H1 (cell line): ENCODE data around the gene TBC1D9B. TPM values are rescaled to one million over a fixed set of nuclear protein-coding genes. Genes with fewer than 3 reads are reported as not detected.

ENCODE experiments used
- CTCF ChIA-PET: fragments of 300-600 bp; sonication (Branson Sonifier 250); formaldehyde crosslinking; loops from one replicate; lab custom pipeline; 2021; ENCODE audit not compliant: partially characterized antibody; lab: Charles Lee
- POLR2A ChIA-PET: fragments of 300-600 bp; sonication (Branson Sonifier 250); formaldehyde crosslinking; loops from one replicate; lab custom pipeline; 2021; ENCODE audit warnings: inconsistent platforms; ENCODE audit not compliant: partially characterized antibody; lab: Charles Lee
- DNase-seq, 2 experiments: peaks; one replicate each; pipeline versions ENCODE4 v3.0.0 to v3.0.0-alpha.2; 2010 to 2022; ENCODE audit warnings: low spot score in 2 of 2, low read depth in 1 of 2, mixed read lengths in 1 of 2
- FAIRE-seq: peaks from 2 replicates; lab custom pipeline; 2011; peaks lifted over from hg19 to GRCh38; lab: Jason Lieb, UNC
- H2AFZ ChIP-seq: 2 replicates; pipeline ENCODE4 v1.8.1; 2012; ENCODE audit warnings: low read length, inconsistent platforms
- H2AK5ac ChIP-seq: 2 replicates; pipeline ENCODE4 v1.6.1; 2013; ENCODE audit warnings: low read depth, low read length
- H2BK120ac ChIP-seq: replicated peaks from 2 replicates; pipeline ENCODE3; 2013; ENCODE audit warnings: low read depth, low read length, inconsistent platforms
- H2BK12ac ChIP-seq: 2 replicates; pipeline ENCODE4 v1.6.1; 2013; ENCODE audit warnings: low read depth, low read length
- H2BK15ac ChIP-seq: 2 replicates; pipeline ENCODE4 v1.6.1; 2013; ENCODE audit warnings: low read length
- H2BK20ac ChIP-seq: 2 replicates; pipeline ENCODE4 v1.6.1; 2013; ENCODE audit warnings: low read length
- H2BK5ac ChIP-seq: 2 replicates; pipeline ENCODE4 v1.6.1; 2013; ENCODE audit warnings: low read depth, low read length
- H3K14ac ChIP-seq: 2 replicates; pipeline ENCODE4 v1.6.1; 2013; ENCODE audit warnings: inconsistent platforms; ENCODE audit not compliant: insufficient read length
- H3K18ac ChIP-seq: 2 replicates; pipeline ENCODE4 v1.6.1; 2013; ENCODE audit warnings: low read length; ENCODE audit errors: extremely low read depth
- H3K23ac ChIP-seq: 2 replicates; pipeline ENCODE4 v1.6.1; 2013; ENCODE audit warnings: inconsistent platforms; ENCODE audit not compliant: insufficient read length
- H3K23me2 ChIP-seq: 2 replicates; pipeline ENCODE4 v1.6.1; 2013; ENCODE audit warnings: low read depth, low read length
- H3K27ac ChIP-seq: 2 replicates; pipeline ENCODE4 v1.6.1; 2011; ENCODE audit warnings: low read depth, low read length, inconsistent platforms
- H3K27me3 ChIP-seq, 4 experiments: replicated peaks in 1 of 4; 1 replicate in 1 of 4; 2 replicates in 3 of 4; pipeline versions ENCODE4 v1.6.1 to v1.8.1; 2011 to 2013; ENCODE audit warnings: low read length in 3 of 4, mild to moderate bottlenecking in 3 of 4, inconsistent platforms in 2 of 4, mixed read lengths in 2 of 4, moderate library complexity in 1 of 4; ENCODE audit not compliant: control insufficient read depth in 3 of 4, insufficient read depth in 3 of 4; ENCODE audit errors: extremely low read depth in 1 of 4
- H3K36me3 ChIP-seq, 4 experiments: 2 replicates each; pipeline versions ENCODE4 v1.6.1 to v1.8.1; 2011 to 2013; ENCODE audit warnings: mild to moderate bottlenecking in 4 of 4, low read length in 3 of 4, moderate library complexity in 2 of 4, control low read depth in 1 of 4, inconsistent platforms in 1 of 4; ENCODE audit not compliant: insufficient read depth in 4 of 4, control insufficient read depth in 2 of 4
- H3K4ac ChIP-seq: replicated peaks from 2 replicates; pipeline ENCODE3; 2013; ENCODE audit warnings: low read length, low read depth, mixed read lengths, inconsistent platforms; ENCODE audit not compliant: insufficient read length
- H3K4me1 ChIP-seq, 4 experiments: replicated peaks in 1 of 4; 1 replicate in 1 of 4; 2 replicates in 3 of 4; pipeline versions ENCODE4 v1.6.1 to v1.8.1; 2011 to 2013; ENCODE audit warnings: low read length in 3 of 4, inconsistent platforms in 2 of 4, mixed read lengths in 1 of 4; ENCODE audit not compliant: insufficient read depth in 4 of 4, control insufficient read depth in 3 of 4
- H3K4me2 ChIP-seq, 2 experiments: 2 replicates each; pipeline versions ENCODE4 v1.6.1 to v1.8.1; 2011 to 2013; ENCODE audit warnings: low read depth in 2 of 2, low read length in 2 of 2, control low read depth in 1 of 2, inconsistent platforms in 1 of 2, mild to moderate bottlenecking in 1 of 2; ENCODE audit not compliant: insufficient read depth in 1 of 2
- H3K4me3 ChIP-seq, 4 experiments: fragments of 200-600, 300-600 bp in 1 of 4; sonication (generic), shearing (Covaris generic), sonication (Bioruptor Twin) in 1 of 4; 2 replicates each; pipeline versions ENCODE4 v1.5.1 to v1.8.1; 2011 to 2016; ENCODE audit warnings: low read length in 4 of 4, low read depth in 3 of 4, control low read depth in 2 of 4, inconsistent platforms in 2 of 4, mild to moderate bottlenecking in 2 of 4, mixed read lengths in 1 of 4, moderate library complexity in 1 of 4; ENCODE audit not compliant: insufficient read depth in 2 of 4; ENCODE audit errors: extremely low read depth in 1 of 4
- H3K56ac ChIP-seq: replicated peaks from 2 replicates; pipeline ENCODE3; 2013; ENCODE audit warnings: low read depth, mild to moderate bottlenecking, mixed read lengths, low read length, inconsistent platforms; ENCODE audit not compliant: insufficient read length
- H3K79me1 ChIP-seq: 2 replicates; pipeline ENCODE4 v1.6.1; 2013; ENCODE audit warnings: low read depth, low read length, control low read depth
- H3K79me2 ChIP-seq, 2 experiments: 2 replicates each; pipeline versions ENCODE4 v1.6.1 to v1.8.1; 2012 to 2013; ENCODE audit warnings: low read length in 2 of 2, mild to moderate bottlenecking in 2 of 2, inconsistent platforms in 1 of 2; ENCODE audit not compliant: insufficient read depth in 2 of 2, control insufficient read depth in 1 of 2
- H3K9ac ChIP-seq, 4 experiments: replicated peaks in 1 of 4; 1 replicate in 1 of 4; 2 replicates in 3 of 4; pipeline versions ENCODE4 v1.6.1 to v1.8.1; 2011 to 2013; ENCODE audit warnings: low read depth in 3 of 4, low read length in 3 of 4, control low read depth in 2 of 4, mild to moderate bottlenecking in 2 of 4, moderate library complexity in 2 of 4, inconsistent platforms in 1 of 4; ENCODE audit errors: extremely low read depth in 1 of 4
- H3K9me3 ChIP-seq, 2 experiments: 2 replicates each; pipeline versions ENCODE4 v1.6.1 to v1.8.1; 2012 to 2013; ENCODE audit warnings: mild to moderate bottlenecking in 2 of 2, moderate library complexity in 2 of 2, control low read depth in 1 of 2, inconsistent platforms in 1 of 2, low read depth in 1 of 2, low read length in 1 of 2, mixed read lengths in 1 of 2; ENCODE audit not compliant: insufficient read depth in 2 of 2
- H4K20me1 ChIP-seq, 2 experiments: replicated peaks in 1 of 2; 2 replicates each; pipeline versions ENCODE3 to v1.8.1; 2011 to 2013; ENCODE audit warnings: inconsistent platforms in 2 of 2, low read length in 2 of 2, mild to moderate bottlenecking in 1 of 2; ENCODE audit not compliant: insufficient read depth in 2 of 2, control insufficient read depth in 1 of 2
- H4K5ac ChIP-seq: 2 replicates; pipeline ENCODE4 v1.6.1; 2013; ENCODE audit warnings: low read length, low read depth, mixed read lengths, inconsistent platforms; ENCODE audit not compliant: insufficient read length
- H4K8ac ChIP-seq: 2 replicates; pipeline ENCODE4 v1.8.0; 2013; ENCODE audit warnings: mild to moderate bottlenecking, moderate library complexity, low read length, inconsistent platforms; ENCODE audit not compliant: insufficient read depth; ENCODE audit errors: extremely low read depth
- H4K91ac ChIP-seq: replicated peaks from 2 replicates; pipeline ENCODE3; 2013; ENCODE audit warnings: low read length, mixed read lengths, inconsistent platforms; ENCODE audit not compliant: insufficient read length
- CHD1 ChIP-seq: IDR thresholded peaks from 2 replicates; pipeline ENCODE4 v1.6.1; 2012; ENCODE audit warnings: low read depth, low read length, improper control_type of control experiment
- CREB1 ChIP-seq: IDR thresholded peaks from 2 replicates; pipeline ENCODE4 v1.6.1; 2012; ENCODE audit warnings: inconsistent platforms
- KDM1A ChIP-seq: fragments of 200-600, 300-600 bp; sonication (generic); IDR thresholded peaks from 2 replicates; pipeline ENCODE4 v1.7.1; 2016; ENCODE audit warnings: mild to moderate bottlenecking, low read length, borderline replicate concordance
- NANOG ChIP-seq: IDR thresholded peaks from 2 replicates; pipeline ENCODE4 v1.6.1; 2011; ENCODE audit warnings: low read length, low read depth, mild to moderate bottlenecking, inconsistent platforms; ENCODE audit not compliant: insufficient read depth, poor library complexity, severe bottlenecking
- POU5F1 ChIP-seq: IDR thresholded peaks from 2 replicates; pipeline ENCODE4 v1.6.1; 2011; ENCODE audit warnings: low read depth, mild to moderate bottlenecking, low read length, moderate library complexity
- RBBP5 ChIP-seq: IDR thresholded peaks from 2 replicates; pipeline ENCODE4 v1.7.1; 2012; ENCODE audit warnings: low read depth, mild to moderate bottlenecking, inconsistent platforms, low read length, moderate library complexity, borderline replicate concordance
- SIN3A ChIP-seq, 2 experiments: IDR thresholded peaks in 1 of 2; conservative IDR thresholded peaks in 1 of 2; 2 replicates each; pipeline ENCODE4 v1.6.1; 2011 to 2012; ENCODE audit warnings: low read length in 2 of 2, improper control_type of control experiment in 1 of 2, low read depth in 1 of 2, mild to moderate bottlenecking in 1 of 2
- TBP ChIP-seq: IDR thresholded peaks from 2 replicates; pipeline ENCODE4 v1.6.1; 2011; ENCODE audit warnings: low read depth, low read length, improper control_type of control experiment
- TCF12 ChIP-seq: IDR thresholded peaks from 2 replicates; pipeline ENCODE4 v1.6.1; 2011; ENCODE audit warnings: low read depth, mild to moderate bottlenecking, low read length
- WGBS, 2 experiments: shearing (Covaris generic) in 1 of 2; methylation state at CpG; one replicate each; pipeline versions ENCODE4 v1.1.6 to v1.1.7; 2013 to 2015; ENCODE audit warnings: low lambda C conversion rate in 2 of 2, mixed read lengths in 2 of 2, inconsistent platforms in 1 of 2, low coverage in 1 of 2, missing lambda C conversion rate in 1 of 2; ENCODE audit not compliant: insufficient replicate concordance in 2 of 2, insufficient coverage in 1 of 2, insufficient read length in 1 of 2; ENCODE audit errors: extremely low coverage in 1 of 2, missing lambda C conversion rate in 1 of 2; 5-methylcytosine and 5-hydroxymethylcytosine counted together
- polyA plus RNA-seq, 7 experiments: library from polyadenylated mRNA; depleted of rRNA in 3 of 7; stranded (reverse) in 5 of 7; unstranded in 2 of 7; fragments of >200 nt in 5 of 7; fragments of 200-250 nt in 2 of 7; gene quantifications; 1 replicate in 5 of 7; 2 replicates in 1 of 7; 4 replicates in 1 of 7; pipeline versions ENCODE4 v1.2.1 to v1.2.3, GENCODE V29; 2011 to 2013; ENCODE audit warnings: missing spikeins in 2 of 7, mixed read lengths in 2 of 7
- total RNA-seq: library from RNA; stranded (reverse); fragmentation: NEBNext Ultra II Directional; extraction: Animal tissue kit (Norgen Biotek cat#: 25700); gene quantifications from 2 replicates; pipeline ENCODE4 v1.2.1, GENCODE V29; 2021
- TF ChIP-seq, protein P1 (sequence below): IDR thresholded peaks from 2 replicates; pipeline ENCODE4 v1.6.1; 2012; ENCODE audit warnings: low read length, inconsistent platforms
- TF ChIP-seq, protein P2 (sequence below): IDR thresholded peaks from 2 replicates; pipeline ENCODE4 v1.6.1; 2011; ENCODE audit warnings: low read length, improper control_type of control experiment

Gene TBC1D9B
- total and polyA plus RNA-seq, 2 of the 8 experiments (the other 6 are each of a cell fraction or from before 2014, with no cell fraction given), result 33.6 to 57.1 TPM

DNA sequence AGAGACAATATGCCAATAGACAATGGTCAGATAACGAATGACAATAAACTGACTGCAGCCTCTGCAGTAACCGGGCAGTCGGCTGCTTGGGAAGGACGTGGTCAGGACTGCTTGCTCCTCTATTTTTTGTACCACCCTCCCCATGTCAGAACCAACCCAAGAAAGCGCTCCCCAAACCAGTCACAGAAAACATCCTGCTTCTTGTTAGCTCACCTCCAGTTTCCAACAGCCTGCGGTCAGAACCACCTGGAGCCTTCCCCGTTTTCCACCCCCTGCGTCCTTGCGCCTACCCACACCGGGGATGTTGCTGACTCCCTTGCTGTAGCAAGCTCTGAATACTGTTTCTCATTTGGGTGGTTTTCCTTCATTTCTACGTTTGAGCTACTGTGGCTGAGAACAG, 47.4 kb downstream of the TBC1D9B start:
- Histone ChIP-seq H2BK15ac (no peak overlapping the region), H2BK5ac (no peak overlapping the region), H3K56ac (no peak overlapping the region), H2BK20ac (no peak overlapping the region), H3K36me3 (peaks cover 0 to 24% (median 13%) of the 10 kb centered on the region in 4 experiments; a peak in 6 of 8 replicates), H2AK5ac (no peak overlapping the region), H3K9ac (no peak overlapping the region), H3K4me3 (no peak overlapping the region), H3K79me2 (peaks cover 0 to 2% of the 10 kb centered on the region in 2 experiments; a peak in 1 of 4 replicates), H3K79me1 (no peaks in the 10 kb centered on the region), H4K20me1 (peaks cover 0 to 2% of the 10 kb centered on the region in 2 experiments), H3K23ac (no peak overlapping the region), H3K23me2 (peaks cover 13% of the 10 kb centered on the region), H3K9me3 (peaks cover 4 to 8% of the 10 kb centered on the region in 2 experiments; a peak in 1 of 4 replicates), H3K27me3 (peaks cover 0 to 2% (median 0%) of the 10 kb centered on the region in 4 experiments; a peak in 1 of 7 replicates), H3K4me1 (no peaks in the 10 kb centered on the region), H3K4ac (no peak overlapping the region), H3K14ac (no peak overlapping the region), H3K27ac (no peak overlapping the region), H4K5ac (no peak overlapping the region), H2BK120ac (no peak overlapping the region), H3K18ac (no peak overlapping the region), H4K91ac (no peak overlapping the region), H3K4me2 (peak overlapping the region in 1 of 2 experiments; percentile 75; a peak in 1 of 4 replicates), H2BK12ac (no peak overlapping the region), H2AFZ (no peak overlapping the region), H4K8ac (no peak overlapping the region)
- DNase-seq (no peak), FAIRE-seq (no peak)
- ChIA-PET POLR2A (interaction anchor here (0.7 to 1.2 kb wide), 2 partner anchors 16 to 44 kb away, joined by 3 read pairs; no protein-coding TSS in a partner anchor), CTCF (interaction anchor here (2.2 kb wide), 1 partner anchor 10 kb away, joined by 15 read pairs; no protein-coding TSS in a partner anchor)
- 74% methylated on average over 11 of the region's 11 CpGs; no CpG with 5 or more reads in 1 of the 2 experiments for WGBS, 2 experiments
- TF ChIP-seq SIN3A (conservative IDR thresholded peaks at IDR 0.05 in 1 of 2, IDR thresholded peaks at IDR 0.05 in 1 of 2; ENCODE audit: low read depth in 1 of 2, low read length in 2 of 2) (no peak), CHD1 (no peak), CREB1 (no peak), NANOG (no peak), RBBP5 (no peak), KDM1A (no peak), TCF12 (no peak), TBP (no peak), POU5F1 (no peak)
- TF ChIP-seq, protein P1, sequence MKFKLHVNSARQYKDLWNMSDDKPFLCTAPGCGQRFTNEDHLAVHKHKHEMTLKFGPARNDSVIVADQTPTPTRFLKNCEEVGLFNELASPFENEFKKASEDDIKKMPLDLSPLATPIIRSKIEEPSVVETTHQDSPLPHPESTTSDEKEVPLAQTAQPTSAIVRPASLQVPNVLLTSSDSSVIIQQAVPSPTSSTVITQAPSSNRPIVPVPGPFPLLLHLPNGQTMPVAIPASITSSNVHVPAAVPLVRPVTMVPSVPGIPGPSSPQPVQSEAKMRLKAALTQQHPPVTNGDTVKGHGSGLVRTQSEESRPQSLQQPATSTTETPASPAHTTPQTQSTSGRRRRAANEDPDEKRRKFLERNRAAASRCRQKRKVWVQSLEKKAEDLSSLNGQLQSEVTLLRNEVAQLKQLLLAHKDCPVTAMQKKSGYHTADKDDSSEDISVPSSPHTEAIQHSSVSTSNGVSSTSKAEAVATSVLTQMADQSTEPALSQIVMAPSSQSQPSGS, result no peak
- TF ChIP-seq, protein P2, sequence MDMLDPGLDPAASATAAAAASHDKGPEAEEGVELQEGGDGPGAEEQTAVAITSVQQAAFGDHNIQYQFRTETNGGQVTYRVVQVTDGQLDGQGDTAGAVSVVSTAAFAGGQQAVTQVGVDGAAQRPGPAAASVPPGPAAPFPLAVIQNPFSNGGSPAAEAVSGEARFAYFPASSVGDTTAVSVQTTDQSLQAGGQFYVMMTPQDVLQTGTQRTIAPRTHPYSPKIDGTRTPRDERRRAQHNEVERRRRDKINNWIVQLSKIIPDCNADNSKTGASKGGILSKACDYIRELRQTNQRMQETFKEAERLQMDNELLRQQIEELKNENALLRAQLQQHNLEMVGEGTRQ, result no peak
